ENCODE results near the gene IL22RA2.

DNA sequence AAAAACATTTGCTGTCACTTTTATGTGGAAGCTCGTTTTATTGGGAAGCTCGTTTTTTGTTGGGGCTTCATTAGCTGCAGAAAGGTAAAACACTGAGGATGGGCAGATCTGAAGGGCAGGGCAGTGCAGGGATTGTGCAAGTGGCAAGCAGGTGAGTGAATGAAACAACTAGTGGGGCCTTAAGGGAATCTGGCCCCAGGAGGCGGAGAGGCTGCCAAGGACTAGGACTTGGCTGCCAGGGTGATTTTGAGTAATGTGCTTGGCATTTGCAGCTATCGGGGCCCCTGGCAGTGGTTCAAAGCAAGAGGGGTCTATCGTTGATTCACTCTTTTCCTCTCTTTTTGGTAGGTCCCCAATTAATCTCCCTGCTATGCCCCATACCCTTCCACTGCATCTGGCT lies 11.5 kb downstream of the IL22RA2 start:
- TF ChIP-seq EZH2phosphoT487 (IDR thresholded peaks at IDR 0.05; ENCODE audit: insufficient read depth, low read depth) (no peak), EZH2 (IDR thresholded peaks at IDR 0.05; ENCODE audit: insufficient read depth, poor library complexity, severe bottlenecking) (no peak)
